HCT116 (cell line): ENCODE measurements around the gene TTC23. TPM values are rescaled to one million over a fixed set of nuclear protein-coding genes. Genes with fewer than 3 reads are reported as not detected.

Source experiments
- ATAC-seq: fragments of 200-7000 bp; cut with Tn5 transposase; 2 replicates; pipeline ENCODE4 v1.9.1; 2020; ENCODE audit warnings: mild to moderate bottlenecking, moderate library complexity
- BruUV-seq: library from RNA; stranded (reverse); fragments of 400-500 nt; replicated peaks from 2 replicates; lab custom pipeline; 2021; lab: Mats Ljungman, UMichigan
- CTCF ChIA-PET: fragments of 300-600 bp; sonication (Branson Sonifier 250); formaldehyde crosslinking; loops from one replicate; lab custom pipeline; 2021; ENCODE audit warnings: antibody characterized with exemption; lab: Charles Lee
- POLR2A ChIA-PET: fragments of 300-600, 350-600 bp; sonication (Branson Sonifier 250); formaldehyde crosslinking; loops from one replicate; lab custom pipeline; 2021; ENCODE audit warnings: antibody characterized with exemption; lab: Charles Lee
- RAD21 ChIA-PET, 2 experiments: fragments of 300-600 bp; sonication (Branson Sonifier 250); formaldehyde crosslinking; loops; one replicate each; lab custom pipeline; 2023; ENCODE audit warnings: low total read pairs in 2 of 2; ENCODE audit not compliant: uncharacterized antibody in 2 of 2, unreplicated experiment in 2 of 2, low non-redundant PET in 1 of 2; lab: Charles Lee
- DNase-seq: peaks from one replicate; pipeline ENCODE4 v3.0.0-alpha.2; 2010; ENCODE audit warnings: low read depth, low spot score
- H2AFZ ChIP-seq: fragments of 200-600 bp; shearing (Covaris generic), sonication (generic); 2 replicates; pipeline ENCODE4 v1.6.1; 2017; ENCODE audit warnings: low read depth, mixed run types, mixed read lengths, antibody characterized with exemption, low read length; ENCODE audit not compliant: poor library complexity, severe bottlenecking
- H3K27ac ChIP-seq: 2 replicates; pipeline ENCODE4 v1.5.1; 2012; ENCODE audit warnings: low read depth, low read length
- H3K27me3 ChIP-seq: fragments of 200-600 bp; sonication (generic); 2 replicates; pipeline ENCODE4 v1.6.1; 2016; ENCODE audit warnings: mixed run types, low read length, mixed read lengths; ENCODE audit not compliant: insufficient read depth
- H3K36me3 ChIP-seq, 2 experiments: fragments of 200-500 bp in 1 of 2; fragments of 200-600 bp in 1 of 2; sonication (Bioruptor generic) in 1 of 2; sonication (generic) in 1 of 2; 2 replicates each; pipeline versions ENCODE4 v1.5.1 to v1.6.1; 2014 to 2016; ENCODE audit warnings: low read length in 2 of 2, inconsistent platforms in 1 of 2, mixed read lengths in 1 of 2, mixed run types in 1 of 2; ENCODE audit not compliant: insufficient read depth in 2 of 2, control insufficient read depth in 1 of 2
- H3K4me1 ChIP-seq, 2 experiments: fragments of 200-600 bp in 1 of 2; sonication (generic) in 1 of 2; 2 replicates each; pipeline versions ENCODE4 v1.5.1 to v1.6.1; 2012 to 2017; ENCODE audit warnings: low read length in 2 of 2, inconsistent platforms in 1 of 2, mild to moderate bottlenecking in 1 of 2, mixed read lengths in 1 of 2, mixed run types in 1 of 2, moderate library complexity in 1 of 2; ENCODE audit not compliant: insufficient read depth in 2 of 2, control insufficient read depth in 1 of 2
- H3K4me2 ChIP-seq: fragments of 200-600 bp; sonication (generic); 2 replicates; pipeline ENCODE4 v1.6.1; 2017; ENCODE audit warnings: mixed run types, low read length, mixed read lengths
- H3K4me3 ChIP-seq, 2 experiments: fragments of 200-600 bp in 1 of 2; sonication (generic) in 1 of 2; replicated peaks in 1 of 2; 2 replicates each; pipeline ENCODE4 v1.5.1; 2011 to 2016; ENCODE audit warnings: low read length in 2 of 2, control low read depth in 1 of 2, low read depth in 1 of 2, mild to moderate bottlenecking in 1 of 2, mixed read lengths in 1 of 2, mixed run types in 1 of 2
- H3K79me2 ChIP-seq: fragments of 200-600 bp; sonication (generic); 2 replicates; pipeline ENCODE4 v1.6.1; 2017; ENCODE audit warnings: mild to moderate bottlenecking, mixed run types, low read length, moderate library complexity, mixed read lengths; ENCODE audit not compliant: insufficient read depth
- H3K9ac ChIP-seq: fragments of 200-600 bp; sonication (generic); 2 replicates; pipeline ENCODE4 v1.6.1; 2016; ENCODE audit warnings: low read length, mixed read lengths
- H3K9me2 ChIP-seq: fragments of 200-600 bp; sonication (generic), shearing (Covaris generic); 2 replicates; pipeline ENCODE4 v1.6.1; 2017; ENCODE audit warnings: mixed run types, mild to moderate bottlenecking, moderate library complexity; ENCODE audit not compliant: insufficient read depth
- H3K9me3 ChIP-seq, 2 experiments: fragments of 200-500 bp in 1 of 2; fragments of 200-600 bp in 1 of 2; sonication (Bioruptor generic) in 1 of 2; sonication (generic) in 1 of 2; 2 replicates each; pipeline ENCODE4 v1.6.1; 2014 to 2017; ENCODE audit warnings: low read length in 2 of 2, mixed read lengths in 2 of 2, inconsistent platforms in 1 of 2, low read depth in 1 of 2, mild to moderate bottlenecking in 1 of 2, mixed run types in 1 of 2, moderate library complexity in 1 of 2; ENCODE audit not compliant: control insufficient read depth in 1 of 2, insufficient read depth in 1 of 2
- H4K20me1 ChIP-seq: fragments of 200-600 bp; sonication (generic), shearing (Covaris generic); 2 replicates; pipeline ENCODE4 v1.6.1; 2017; ENCODE audit warnings: mixed run types, mild to moderate bottlenecking, moderate library complexity; ENCODE audit not compliant: insufficient read depth
- CEBPB ChIP-seq: IDR thresholded peaks from 2 replicates; pipeline ENCODE4 v1.6.1; 2012; ENCODE audit warnings: low read depth
- CTCF ChIP-seq, 3 experiments: fragments of 200-600 bp in 1 of 3; sonication (generic) in 1 of 3; IDR thresholded peaks in 2 of 3; conservative IDR thresholded peaks in 1 of 3; 2 replicates each; pipeline ENCODE4 v1.5.1; 2012 to 2017; ENCODE audit warnings: low read depth in 2 of 3, low read length in 2 of 3, antibody characterized with exemption in 1 of 3, borderline replicate concordance in 1 of 3, control low read depth in 1 of 3, mild to moderate bottlenecking in 1 of 3, mixed read lengths in 1 of 3, mixed run types in 1 of 3, moderate library complexity in 1 of 3; ENCODE audit not compliant: insufficient read depth in 1 of 3
- EGR1 ChIP-seq: IDR thresholded peaks from 2 replicates; pipeline ENCODE4 v1.6.1; 2012; ENCODE audit warnings: low read depth
- ELF1 ChIP-seq: IDR thresholded peaks from 2 replicates; pipeline ENCODE4 v1.6.1; 2012; ENCODE audit warnings: low read depth, borderline replicate concordance
- EZH2 ChIP-seq: fragments of 200-600 bp; sonication (generic); IDR thresholded peaks from 2 replicates; pipeline ENCODE4 v1.6.1; 2017; ENCODE audit warnings: antibody characterized with exemption, mixed run types
- EZH2phosphoT487 ChIP-seq: fragments of 200-600 bp; IDR thresholded peaks from 2 replicates; pipeline ENCODE4 v1.6.1; 2018; ENCODE audit warnings: antibody characterized with exemption, borderline replicate concordance
- FOSL1 ChIP-seq: IDR thresholded peaks from 2 replicates; pipeline ENCODE4 v1.6.1; 2012; ENCODE audit warnings: low read depth
- MAX ChIP-seq: IDR thresholded peaks from 2 replicates; pipeline ENCODE4 v1.6.1; 2012
- POLR2A ChIP-seq: IDR thresholded peaks from 2 replicates; pipeline ENCODE4 v1.7.0; 2011; ENCODE audit warnings: borderline replicate concordance; ENCODE audit not compliant: insufficient read depth, insufficient read length; ENCODE audit errors: extremely low read depth
- POLR2AphosphoS5 ChIP-seq: IDR thresholded peaks from 2 replicates; pipeline ENCODE4 v1.6.1; 2011; ENCODE audit warnings: mild to moderate bottlenecking, low read depth, low read length, moderate library complexity
- SIN3A ChIP-seq: IDR thresholded peaks from 2 replicates; pipeline ENCODE4 v1.6.1; 2012; ENCODE audit warnings: low read depth
- SRF ChIP-seq: IDR thresholded peaks from 2 replicates; pipeline ENCODE4 v1.6.1; 2012; ENCODE audit warnings: low read depth
- TCF7L2 ChIP-seq: IDR thresholded peaks from 2 replicates; pipeline ENCODE4 v1.7.0; 2011; ENCODE audit warnings: borderline replicate concordance, inconsistent platforms; ENCODE audit not compliant: insufficient read depth, insufficient read length; ENCODE audit errors: extremely low read depth
- YY1 ChIP-seq: IDR thresholded peaks from 2 replicates; pipeline ENCODE4 v1.6.1; 2011; ENCODE audit warnings: low read length, low read depth, moderate library complexity, mild to moderate bottlenecking; ENCODE audit not compliant: insufficient replicate concordance; ENCODE audit errors: extremely low read depth
- ZFX ChIP-seq: fragments of 450-650 bp; IDR thresholded peaks from 2 replicates; pipeline ENCODE4 v1.6.1; 2017
- ZNF274 ChIP-seq: fragments of 200-500 bp; sonication (Bioruptor generic); IDR thresholded peaks from 2 replicates; pipeline ENCODE4 v1.6.1; 2014; ENCODE audit warnings: mild to moderate bottlenecking, low read depth, low read length, inconsistent platforms
- intact Hi-C: fragments of 100-400 bp; cut with micrococcal nuclease; formaldehyde crosslinking; loops from 2 replicates; pipeline ENCODE4 v1.10.0; 2022
- total RNA-seq: library from RNA; stranded (reverse); gene quantifications from one replicate; pipeline ENCODE4 v1.2.1, GENCODE V29; 2021; ENCODE audit not compliant: unreplicated experiment

TTC23 gene
- total RNA-seq, 1 experiment from 2014 or later = 10.2 TPM

- RAD21 ChIA-PET = no interaction called here
- no peak overlapping the region for H3K27ac ChIP-seq
- no peak overlapping the region for H3K4me3 ChIP-seq
- TF ChIP-seq YY1 (no peak), CEBPB (no peak), ZNF274 (no peak), FOSL1 (no peak), CTCF (IDR thresholded peaks at IDR 0.05 in 2 of 3, conservative IDR thresholded peaks at IDR 0.05 in 1 of 3; ENCODE audit: borderline replicate concordance in 1 of 3, insufficient read depth in 1 of 3, low read depth in 2 of 3, low read length in 2 of 3) (no peak), EZH2phosphoT487 (no peak), ELF1 (no peak), SIN3A (no peak), ZFX (no peak), EGR1 (no peak), TCF7L2 (no peak), SRF (no peak), EZH2 (no peak), MAX (no peak), POLR2A (no peak), POLR2AphosphoS5 (no peak)
- TF ChIP-seq, all 23 proteins: peak for 0
- Histone ChIP-seq H3K9ac (no peak overlapping the region), H4K20me1 (no peaks in the 10 kb centered on the region), H3K9me2 (no peaks in the 10 kb centered on the region), H3K9me3 (no peaks in the 10 kb centered on the region), H3K4me1 (peaks cover 4 to 5% of the 10 kb centered on the region in 2 experiments), H3K4me2 (no peak overlapping the region), H3K79me2 (no peaks in the 10 kb centered on the region), H3K27me3 (no peaks in the 10 kb centered on the region), H3K36me3 (no peaks in the 10 kb centered on the region), H2AFZ (no peak overlapping the region)
- intact Hi-C loops = no loop called here
- CTCF ChIA-PET = no interaction called here
- DNase-seq = no peak
- no peak for ATAC-seq
- POLR2A ChIA-PET = no interaction called here
- no TSS peak for BruUV-seq
Observed at GRCh38 chr15:99117563-99118257, 131.7 kb downstream of the TTC23 start.
